Heart right ventricle (tissue), 16 donors: Measurements from ENCODE around the gene MXD1. TPM values are rescaled to one million over a fixed set of nuclear protein-coding genes. Genes with fewer than 3 reads are reported as not detected.

Experiments
- ATAC-seq, 8 donors: fragments of 200-7000 bp; cut with Tn5 transposase; one replicate each; pipeline ENCODE4 v1.9.1; 2020; ENCODE audit warnings: mild to moderate bottlenecking in 8 of 8, moderate library complexity in 8 of 8, moderate number of reproducible peaks in 1 of 8
- DNase-seq, 2 donors: peaks; one replicate each; pipeline ENCODE4 v3.0.0-alpha.2; 2020
- H3K27ac ChIP-seq, 10 donors: fragments of 200-600 bp; sonication (generic) in 2 of 10; one replicate each; pipeline versions ENCODE4 v1.5.0 to v1.8.0; 2020 to 2022; ENCODE audit warnings: mild to moderate bottlenecking in 3 of 10
- H3K27me3 ChIP-seq, 7 donors: fragments of 200-600 bp; one replicate each; pipeline ENCODE4 v1.8.0; 2021 to 2022; ENCODE audit warnings: mild to moderate bottlenecking in 2 of 7
- H3K36me3 ChIP-seq, 9 donors: fragments of 200-600 bp; sonication (generic) in 1 of 9; one replicate each; pipeline versions ENCODE4 v1.5.0 to v1.8.0; 2020 to 2022; ENCODE audit warnings: mild to moderate bottlenecking in 2 of 9
- H3K4me1 ChIP-seq, 9 donors: fragments of 200-600 bp; sonication (generic) in 1 of 9; one replicate each; pipeline versions ENCODE4 v1.5.0 to v1.8.0; 2020 to 2022; ENCODE audit warnings: mild to moderate bottlenecking in 4 of 9
- H3K4me3 ChIP-seq, 10 donors: fragments of 200-600 bp; sonication (generic) in 2 of 10; one replicate each; pipeline versions ENCODE4 v1.5.0 to v1.8.0; 2020 to 2022; ENCODE audit warnings: mild to moderate bottlenecking in 7 of 10, moderate library complexity in 2 of 10
- H3K9me3 ChIP-seq, 11 donors: fragments of 200-600 bp in 10 of 11; sonication (generic) in 2 of 11; one replicate each; pipeline versions ENCODE4 v1.5.0 to v1.8.0; 2013 to 2022; ENCODE audit warnings: mild to moderate bottlenecking in 2 of 11, control low read depth in 1 of 11, moderate library complexity in 1 of 11
- WGBS, 2 donors: extraction: QIAGEN DNeasy Blood & Tissue Kit; methylation state at CpG; one replicate each; pipeline ENCODE4 v1.1.7; 2013; ENCODE audit warnings: inconsistent platforms in 1 of 2; 5-methylcytosine and 5-hydroxymethylcytosine counted together
- intact Hi-C, 10 donors: fragments of 100-400 bp; cut with DNase I; formaldehyde crosslinking; loops; one replicate each; pipeline versions ENCODE4 v1.11.1 to v1.14.2; 2022
- polyA plus RNA-seq, 2 donors: library from polyadenylated mRNA; stranded (reverse); fragments of 200-250 nt; gene quantifications; one replicate each; pipeline ENCODE4 v1.2.3, GENCODE V29; 2013
- total RNA-seq, 10 donors: library from RNA; stranded (reverse); fragmentation: NEBNext Ultra II Directional in 3 of 10; extraction: Animal tissue kit (Norgen Biotek cat#: 25700) in 3 of 10; gene quantifications; one replicate each; pipeline versions ENCODE4 v1.2.1 to v1.2.4, GENCODE V29; 2021 to 2023
- TF ChIP-seq, protein P1 (sequence below), 9 donors: fragments of 200-600 bp; sonication (generic) in 2 of 9; IDR thresholded peaks; one replicate each; pipeline versions ENCODE4 v1.5.0 to v1.8.0; 2021 to 2022; ENCODE audit warnings: antibody characterized with exemption in 9 of 9, mild to moderate bottlenecking in 5 of 9, moderate library complexity in 1 of 9
- donor health status: Arrhythmogenic right ventricular cardiomyopathy.
- donor health status: ischemic (EF 13 %, LVEDD 7.1; RV severe dilation, severe dysfunction).
- donor health status: healthy with polysubstance abuse.
- donor health status: DM: no; HTN: yes; CAD: no.
- donor health status: DM: no; HTN: no; CAD: no.
- donor health status: ischemic (EF 25% LVEDD 6.9; RV normal size, moderate dysfunction).
- donor health status: ischemic (EF 25% LVEDD 5.7; RV mildly dilated, moderate dysfunction).
- donor health status: healthy.
- donor health status: DM: yes; HTN: yes; CAD: no.
- donor health status: Ischemic cardiomyopathy.
- donor health status: ischemic (EF 35%, LVEDD 5.7; RV mildly dilated, moderate dysfunction).
- donor health status: nonischemic (EF 11% LVEDD 7.7; RV severe dilation, severe dysfunction).
- donor health status: DM: yes; HTN: yes; CAD: no.
- donor health status: PGD.
- donor health status: ischemic (EF 29% LVEDD 5.4; RV normal size, mild dysfunction).
- donor health status: nonischemic (EF 23%, LVEDD 6.1; RV moderate dilation, normal function).

The MXD1 gene
- total and polyA plus RNA-seq, 12 donors, result 2.0 to 11.6 (median 5.9) TPM

DNA sequence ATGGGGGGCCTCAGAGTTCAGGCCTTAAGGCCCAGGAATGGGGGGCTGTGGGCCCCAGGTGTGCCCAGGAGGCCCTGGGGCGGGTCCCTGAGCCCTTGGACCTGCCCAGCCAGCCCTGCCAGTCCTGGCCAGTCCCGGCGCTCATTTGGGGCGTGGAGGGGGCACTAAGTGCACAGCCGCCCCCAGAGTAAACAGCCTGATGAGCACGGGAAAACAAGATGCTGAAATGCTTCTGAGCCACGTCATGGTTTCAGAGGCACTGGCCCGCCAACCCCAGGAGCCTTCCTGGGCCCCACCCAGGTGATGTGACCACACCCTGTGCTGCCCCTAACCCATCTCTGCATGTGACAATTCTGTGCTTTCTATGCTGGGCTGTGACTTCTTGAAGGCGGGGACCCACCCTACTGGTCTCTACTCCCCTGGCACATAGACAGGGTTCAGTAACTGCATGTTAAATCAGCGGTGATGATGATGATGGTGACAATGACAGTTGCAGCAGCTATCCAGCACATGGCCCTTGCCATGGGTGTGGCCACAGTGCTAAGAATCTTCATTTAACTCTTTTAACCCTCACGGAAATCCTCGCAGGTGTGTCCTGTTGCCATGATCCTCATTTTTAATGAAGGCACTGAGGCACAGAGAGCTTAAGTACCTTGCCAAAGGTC is 74.7 kb downstream of the MXD1 start:
- Histone ChIP-seq H3K36me3 (peaks cover 0 to 25% (median 0%) of the 10 kb centered on the region in 9 donors), H3K4me1 (peaks cover 0 to 25% (median 0%) of the 10 kb centered on the region in 9 donors), H3K27me3 (no peaks in the 10 kb centered on the region), H3K9me3 (no peaks in the 10 kb centered on the region), H3K4me3 (no peak overlapping the region), H3K27ac (no peak overlapping the region)
- ATAC-seq (no peak), DNase-seq (no peak)
- WGBS, 2 donors, result 92 to 95% methylated on average over 12 of the region's 12 CpGs
- TF ChIP-seq, protein P1, sequence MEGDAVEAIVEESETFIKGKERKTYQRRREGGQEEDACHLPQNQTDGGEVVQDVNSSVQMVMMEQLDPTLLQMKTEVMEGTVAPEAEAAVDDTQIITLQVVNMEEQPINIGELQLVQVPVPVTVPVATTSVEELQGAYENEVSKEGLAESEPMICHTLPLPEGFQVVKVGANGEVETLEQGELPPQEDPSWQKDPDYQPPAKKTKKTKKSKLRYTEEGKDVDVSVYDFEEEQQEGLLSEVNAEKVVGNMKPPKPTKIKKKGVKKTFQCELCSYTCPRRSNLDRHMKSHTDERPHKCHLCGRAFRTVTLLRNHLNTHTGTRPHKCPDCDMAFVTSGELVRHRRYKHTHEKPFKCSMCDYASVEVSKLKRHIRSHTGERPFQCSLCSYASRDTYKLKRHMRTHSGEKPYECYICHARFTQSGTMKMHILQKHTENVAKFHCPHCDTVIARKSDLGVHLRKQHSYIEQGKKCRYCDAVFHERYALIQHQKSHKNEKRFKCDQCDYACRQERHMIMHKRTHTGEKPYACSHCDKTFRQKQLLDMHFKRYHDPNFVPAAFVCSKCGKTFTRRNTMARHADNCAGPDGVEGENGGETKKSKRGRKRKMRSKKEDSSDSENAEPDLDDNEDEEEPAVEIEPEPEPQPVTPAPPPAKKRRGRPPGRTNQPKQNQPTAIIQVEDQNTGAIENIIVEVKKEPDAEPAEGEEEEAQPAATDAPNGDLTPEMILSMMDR (IDR thresholded peaks at IDR 0.05), result no peak
- intact Hi-C loops, result no loop called here

Other genes with a start within 250 kb of the MXD1 start
- gene ANXA4, start 173.0 kb upstream of the MXD1 start, total RNA-seq, result 10 to 100 TPM; 17.9 to 36.7 (median 26.2) TPM
- 10 to 100 TPM; 12.0 to 20.2 TPM for gene ANXA4, start 173.0 kb upstream of the MXD1 start, polyA plus RNA-seq
- 1 to 10 TPM; 4.3 to 8.0 (median 5.1) TPM for gene GMCL1, start 85.4 kb upstream of the MXD1 start, total RNA-seq
- 1 to 10 TPM; 2.9 to 3.3 TPM for gene GMCL1, start 85.4 kb upstream of the MXD1 start, polyA plus RNA-seq
- 10 to 100 TPM; 47.0 to 68.4 (median 53.7) TPM for gene SNRNP27, start 21.2 kb upstream of the MXD1 start, total RNA-seq
- 10 to 100 TPM; 34.5 to 56.7 TPM for gene SNRNP27, start 21.2 kb upstream of the MXD1 start, polyA plus RNA-seq
- gene ASPRV1, start 46.5 kb downstream of the MXD1 start, total RNA-seq, result 1 to 10 TPM in 4 of 10 donors, under 1 TPM in 6; 0.36 to 1.3 (median 0.77) TPM
- 1 to 10 TPM; 1.0 to 1.5 TPM for gene ASPRV1, start 46.5 kb downstream of the MXD1 start, polyA plus RNA-seq
- 100 to 1,000 TPM; 197 to 275 (median 219) TPM for gene PCBP1, start 172.4 kb downstream of the MXD1 start, total RNA-seq
- gene PCBP1, start 172.4 kb downstream of the MXD1 start, polyA plus RNA-seq, result 100 to 1,000 TPM; 237 to 288 TPM